Measurements from ENCODE around the gene IGSF21.

DNA sequence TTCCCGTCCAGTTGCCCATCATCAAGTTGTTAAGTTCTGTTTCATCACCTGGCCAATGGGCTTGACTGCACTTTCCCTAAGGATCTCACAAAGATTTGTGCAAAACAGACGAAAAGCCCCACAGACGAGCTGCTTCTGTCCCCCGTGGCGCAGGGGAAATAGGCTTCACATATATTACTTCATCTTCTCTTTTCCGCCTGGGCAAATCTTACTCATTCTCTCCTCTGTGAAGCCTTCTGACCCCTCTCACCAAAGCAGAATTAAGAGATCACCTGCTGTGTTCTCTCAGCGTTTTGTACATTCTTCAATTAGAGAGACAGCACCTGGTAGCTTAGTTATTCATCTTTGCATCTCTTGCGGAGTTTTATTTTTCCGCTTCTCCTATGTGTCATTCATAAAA, 129.8 kb downstream of the IGSF21 start:
- TF ChIP-seq POLR2AphosphoS5 (IDR thresholded peaks at IDR 0.05; ENCODE audit: borderline replicate concordance, low read depth, low read length): no peak
- TF ChIP-seq EZH2 (IDR thresholded peaks at IDR 0.05): no peak

Measured in SK-N-MC (cell line).